ENCODE measurements around the gene KLF15.

The KLF15 gene

GRCh38 chr3:126305427-126305826 is 51.8 kb downstream of the KLF15 start:
- H4K20me1 ChIP-seq (ENCODE audit: control insufficient read depth, insufficient read depth, low read depth, low read length) = no peaks in the 10 kb centered on the region
- peaks cover 11% of the 10 kb centered on the region; the same call in 1 of the 2 replicates for H3K9me3 ChIP-seq (ENCODE audit: control insufficient read depth, insufficient read depth, low read length)
- no peak overlapping the region for H3K4me3 ChIP-seq (ENCODE audit: low read length)
- H3K27me3 ChIP-seq (ENCODE audit: control insufficient read depth, low read length) = no peaks in the 10 kb centered on the region
- no peak overlapping the region for H3K27ac ChIP-seq (ENCODE audit: low read depth, low read length)
- TF ChIP-seq EZH2phosphoT487 (IDR thresholded peaks at IDR 0.05; ENCODE audit: borderline replicate concordance, low read length) (no peak), CTCF (IDR thresholded peaks at IDR 0.05; ENCODE audit: low read depth, low read length, poor library complexity, severe bottlenecking) (no peak)
- H3K4me2 ChIP-seq (ENCODE audit: low read length) = no peak overlapping the region
- H3K4me1 ChIP-seq (ENCODE audit: control insufficient read depth, low read length) = peaks cover 6% of the 10 kb centered on the region
- no peaks in the 10 kb centered on the region for H3K9me2 ChIP-seq (replicated peaks; ENCODE audit: control insufficient read depth, low read length)
- no peaks in the 10 kb centered on the region; the same call in 1 of the 2 replicates for H3F3A ChIP-seq (ENCODE audit: control insufficient read depth, insufficient read depth)
- H3K36me3 ChIP-seq (ENCODE audit: control insufficient read depth, low read length) = no peaks in the 10 kb centered on the region
- no peaks in the 10 kb centered on the region for H3K79me2 ChIP-seq (ENCODE audit: control insufficient read depth, low read length)

- no peaks in the 10 kb centered on the region for H3K36me3 ChIP-seq (ENCODE audit: control insufficient read depth, low read length)
- TF ChIP-seq EZH2phosphoT487 (IDR thresholded peaks at IDR 0.05; ENCODE audit: borderline replicate concordance, low read length) (no peak), CTCF (IDR thresholded peaks at IDR 0.05; ENCODE audit: low read depth, low read length, poor library complexity, severe bottlenecking) (no peak)
- H3K4me2 ChIP-seq (ENCODE audit: low read length) = no peak overlapping the region
- no peak overlapping the region for H3K27ac ChIP-seq (ENCODE audit: low read depth, low read length)
- H3F3A ChIP-seq (ENCODE audit: control insufficient read depth, insufficient read depth) = no peaks in the 10 kb centered on the region; the same call in 1 of the 2 replicates
- H3K4me3 ChIP-seq (ENCODE audit: low read length) = no peak overlapping the region
- H3K9me2 ChIP-seq (replicated peaks; ENCODE audit: control insufficient read depth, low read length) = no peaks in the 10 kb centered on the region
- H3K9me3 ChIP-seq (ENCODE audit: control insufficient read depth, insufficient read depth, low read length) = peaks cover 11% of the 10 kb centered on the region; the same call in 1 of the 2 replicates
- H4K20me1 ChIP-seq (ENCODE audit: control insufficient read depth, insufficient read depth, low read depth, low read length) = no peaks in the 10 kb centered on the region
- no peaks in the 10 kb centered on the region for H3K79me2 ChIP-seq (ENCODE audit: control insufficient read depth, low read length)
- H3K4me1 ChIP-seq (ENCODE audit: control insufficient read depth, low read length) = peaks cover 6% of the 10 kb centered on the region
- no peaks in the 10 kb centered on the region for H3K27me3 ChIP-seq (ENCODE audit: control insufficient read depth, low read length)
Measured at GRCh38 chr3:126304704-126305103, 52.5 kb downstream of the KLF15 start.

- Histone ChIP-seq H3K9me2 (replicated peaks; ENCODE audit: control insufficient read depth, low read length) (no peaks in the 10 kb centered on the region), H3K4me1 (ENCODE audit: control insufficient read depth, low read length) (peaks cover 6% of the 10 kb centered on the region), H3K27me3 (ENCODE audit: control insufficient read depth, low read length) (no peaks in the 10 kb centered on the region), H3K4me3 (ENCODE audit: low read length) (no peak overlapping the region), H3F3A (ENCODE audit: control insufficient read depth, insufficient read depth) (no peaks in the 10 kb centered on the region; the same call in 1 of the 2 replicates), H3K36me3 (ENCODE audit: control insufficient read depth, low read length) (no peaks in the 10 kb centered on the region), H3K4me2 (ENCODE audit: low read length) (no peak overlapping the region), H3K9me3 (ENCODE audit: control insufficient read depth, insufficient read depth, low read length) (peaks cover 11% of the 10 kb centered on the region; the same call in 1 of the 2 replicates), H3K79me2 (ENCODE audit: control insufficient read depth, low read length) (no peaks in the 10 kb centered on the region), H4K20me1 (ENCODE audit: control insufficient read depth, insufficient read depth, low read depth, low read length) (no peaks in the 10 kb centered on the region), H3K27ac (ENCODE audit: low read depth, low read length) (no peak overlapping the region)
- no peak for TF ChIP-seq CTCF (IDR thresholded peaks at IDR 0.05; ENCODE audit: low read depth, low read length, poor library complexity, severe bottlenecking)
- TF ChIP-seq EZH2phosphoT487 (IDR thresholded peaks at IDR 0.05; ENCODE audit: borderline replicate concordance, low read length) = no peak
Measured at GRCh38 chr3:126304291-126304690, 52.9 kb downstream of the KLF15 start.
